Germinal center (tissue), 1 donor: ENCODE data around the gene NUDT9.
"Not testable (repeated sequence)": the region's sequence is repeated elsewhere in the genome, so short reads cannot be mapped to it uniquely, and the experiment has no call there.

Experiments
- DNase-seq: peaks from one replicate; pipeline ENCODE4 v3.0.0; 2012; ENCODE audit warnings: mixed read lengths, low spot score

The NUDT9 gene

GRCh38 chr4:87409420-87409939 is 12.9 kb upstream of the NUDT9 start:
- no peak for DNase-seq

DNA sequence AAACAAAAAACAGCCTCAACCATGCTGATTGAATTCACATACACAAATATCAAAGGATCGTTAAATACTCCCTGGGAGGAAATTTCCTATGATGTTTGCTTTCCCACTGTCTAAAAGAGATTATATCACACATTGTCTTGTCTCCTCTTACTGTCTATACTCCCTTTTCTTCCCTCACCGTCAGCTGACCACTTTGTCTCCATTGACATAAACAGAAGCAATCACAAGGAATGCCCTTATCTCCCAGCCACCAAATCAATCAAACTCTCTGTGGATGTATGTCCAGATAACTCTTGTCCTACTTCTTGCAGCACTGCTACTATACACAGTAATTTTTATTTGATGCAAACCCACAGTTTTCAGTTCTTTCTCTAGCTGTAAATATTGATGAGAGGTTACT is 12.2 kb upstream of the NUDT9 start:
- DNase-seq, result no peak

DNA sequence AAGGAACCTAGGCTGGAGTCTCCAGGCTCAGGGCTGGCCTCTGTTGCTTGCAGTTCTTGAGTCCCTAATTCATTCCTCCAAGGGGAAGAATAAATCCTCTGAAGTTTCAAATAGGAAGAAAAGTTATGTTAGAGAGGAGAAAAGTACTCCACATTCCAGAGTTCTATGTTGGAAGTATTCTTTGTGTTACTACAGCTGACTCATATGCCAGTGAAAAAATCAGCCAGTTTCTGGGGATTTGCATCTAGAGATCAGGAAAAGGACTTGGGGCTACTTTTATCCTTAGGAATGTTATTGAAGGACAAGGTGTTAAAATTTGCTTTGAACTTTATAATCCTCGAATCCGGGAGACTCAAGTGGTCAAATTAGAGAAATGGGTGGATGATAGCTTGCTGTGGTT is 11.7 kb upstream of the NUDT9 start:
- DNase-seq, result no peak

DNA sequence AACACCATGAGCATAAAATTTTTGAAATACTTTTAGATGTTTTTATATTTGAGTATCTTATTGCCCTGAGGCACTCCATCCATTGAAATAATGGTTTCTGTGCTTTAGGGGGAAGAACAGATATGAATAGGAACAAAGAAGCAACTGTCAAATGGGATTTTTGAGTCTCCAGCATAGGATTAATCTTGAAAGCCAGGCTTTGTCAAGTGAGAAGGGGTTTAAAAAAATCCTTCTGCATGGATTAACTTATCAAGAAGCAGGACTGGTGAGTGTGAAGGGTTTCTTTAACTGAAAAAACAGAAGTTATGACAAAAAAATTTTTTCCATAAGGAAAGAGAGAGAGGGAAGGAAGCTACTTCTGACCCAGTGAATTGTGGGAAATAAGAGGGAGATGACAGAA is 7.6 kb upstream of the NUDT9 start:
- no peak for DNase-seq

DNA sequence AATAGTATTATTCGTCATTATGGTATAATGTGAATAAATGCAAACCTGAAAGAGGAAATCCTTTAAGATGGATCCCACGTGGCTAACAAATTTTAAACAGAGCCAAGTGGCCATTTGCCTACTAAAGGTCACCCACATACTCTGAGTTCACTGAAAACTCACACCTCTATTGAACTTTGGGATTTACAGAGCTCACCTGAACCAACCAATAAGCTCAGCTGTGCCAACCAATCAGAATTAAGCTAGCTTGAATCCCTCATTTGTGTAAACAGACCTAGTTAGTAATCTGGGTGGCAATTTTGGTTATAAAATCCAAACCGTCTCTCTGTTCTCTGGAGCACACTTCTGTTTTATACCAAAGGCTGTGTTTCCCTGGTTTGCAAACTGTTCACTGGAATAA is 5.4 kb upstream of the NUDT9 start:
- no peak for DNase-seq

DNA sequence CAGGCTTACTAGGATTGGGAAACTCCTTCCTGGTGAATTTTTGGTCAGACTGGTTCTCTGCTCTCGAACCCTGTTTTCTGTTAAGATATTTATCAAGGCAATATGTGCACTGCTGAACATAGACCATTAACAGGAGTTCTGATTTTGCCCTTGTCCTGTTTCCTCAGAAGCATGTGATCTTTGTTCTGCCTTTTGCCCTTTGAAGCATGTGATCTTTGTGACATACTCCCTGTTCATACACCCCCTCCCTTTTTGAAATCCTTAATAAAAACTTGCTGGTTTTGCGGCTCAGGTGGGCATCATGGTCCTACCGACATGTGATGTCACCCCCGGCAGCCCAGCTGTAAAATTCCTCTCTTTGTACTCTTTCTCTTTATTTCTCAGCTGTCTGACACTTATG is 4.0 kb upstream of the NUDT9 start:
- DNase-seq, result not testable (repeated sequence)

DNA sequence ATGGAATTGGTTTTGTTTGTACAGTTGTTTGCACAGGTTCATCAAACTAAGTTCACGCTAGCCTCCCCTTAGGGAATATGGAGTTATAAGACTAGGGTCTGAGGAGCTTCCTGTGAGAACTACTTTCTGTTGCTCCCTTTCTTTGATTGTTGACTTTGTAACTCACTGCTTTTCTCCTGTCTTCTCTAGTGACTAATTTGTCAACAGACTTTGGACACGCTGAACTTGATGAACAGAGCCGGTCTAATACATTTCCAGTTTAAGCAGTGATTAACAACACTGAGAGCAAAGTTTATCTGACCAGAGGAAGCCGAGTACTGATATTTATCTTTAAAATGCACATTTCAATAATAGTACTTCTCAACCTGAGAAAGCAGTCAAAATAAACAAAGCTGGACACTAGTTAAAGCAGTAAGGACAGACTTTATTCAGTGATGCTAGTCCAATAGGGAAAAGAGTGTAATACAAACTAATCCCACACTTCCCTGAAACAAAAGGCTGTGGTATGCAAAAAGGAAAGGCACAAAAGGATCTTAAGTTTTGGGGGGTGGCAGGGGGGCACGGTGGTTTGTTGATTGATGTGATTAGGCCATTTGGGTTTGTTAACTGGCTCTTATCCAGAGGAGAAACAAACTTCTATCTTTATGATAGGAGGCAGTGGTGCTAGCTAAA is 2.7 kb upstream of the NUDT9 start:
- DNase-seq, result no peak

- no peak for DNase-seq
These were observed 2.0 kb upstream of the NUDT9 start for GRCh38 chr4:87420276-87420830.

GRCh38 chr4:87423317-87424098 is 1.1 kb downstream of the NUDT9 start:
- DNase-seq, result peak; percentile 8

GRCh38 chr4:87424099-87424543 is 1.7 kb downstream of the NUDT9 start:
- not testable (repeated sequence) for DNase-seq

- no peak for DNase-seq
These were observed 3.3 kb downstream of the NUDT9 start for GRCh38 chr4:87425711-87426110.

DNA sequence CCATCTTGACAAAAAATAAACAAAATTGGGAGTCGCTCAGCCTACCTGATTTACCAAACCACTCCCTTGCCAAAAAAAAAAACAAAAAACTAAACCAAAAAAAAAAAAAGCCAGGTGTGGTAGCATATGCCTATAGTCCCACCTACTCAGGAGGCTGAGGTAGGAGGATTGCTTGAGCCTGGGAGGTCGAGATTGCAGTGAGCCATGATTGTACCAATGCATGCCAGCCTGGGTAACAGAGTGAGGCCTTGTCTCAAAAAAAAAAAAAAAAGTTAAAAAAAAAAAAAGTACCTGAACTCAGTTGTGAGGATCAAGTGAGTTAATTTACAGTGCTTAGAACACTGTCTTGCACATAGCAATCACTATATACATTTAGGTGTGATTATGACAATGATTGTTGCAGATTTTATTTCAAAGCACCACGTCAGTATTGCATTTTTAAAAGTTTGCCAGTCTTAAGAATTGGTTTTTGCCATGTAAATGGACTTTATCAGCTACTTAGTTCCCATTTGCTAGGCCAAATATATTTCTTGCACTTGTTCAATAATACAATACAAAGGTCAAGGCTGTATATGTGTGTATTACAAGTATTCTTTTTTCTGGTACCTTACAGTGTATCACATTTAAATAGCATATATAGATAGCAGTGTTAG is 4.6 kb downstream of the NUDT9 start:
- DNase-seq, result no peak

- DNase-seq, result no peak
These were observed 5.1 kb downstream of the NUDT9 start for GRCh38 chr4:87427518-87427868.

DNA sequence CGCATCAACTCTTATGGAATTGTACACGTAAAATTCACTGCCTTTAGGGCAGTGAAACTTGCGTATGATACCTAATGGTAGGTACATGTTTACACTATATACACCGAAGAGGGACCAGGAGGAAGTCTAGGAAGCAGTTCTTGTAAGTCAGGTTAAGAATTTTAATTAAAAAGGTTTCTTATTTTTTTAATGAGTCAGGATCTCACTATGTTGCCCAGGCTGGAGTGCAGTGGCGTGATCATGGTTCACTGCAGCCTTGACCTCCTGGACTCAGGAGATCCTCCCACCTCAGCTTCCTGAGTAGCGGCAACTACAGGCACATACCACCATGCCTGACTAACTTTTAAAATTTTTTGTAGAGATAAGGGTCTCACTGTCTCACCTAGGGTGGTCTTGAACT is 6.6 kb downstream of the NUDT9 start:
- DNase-seq, result no peak

DNA sequence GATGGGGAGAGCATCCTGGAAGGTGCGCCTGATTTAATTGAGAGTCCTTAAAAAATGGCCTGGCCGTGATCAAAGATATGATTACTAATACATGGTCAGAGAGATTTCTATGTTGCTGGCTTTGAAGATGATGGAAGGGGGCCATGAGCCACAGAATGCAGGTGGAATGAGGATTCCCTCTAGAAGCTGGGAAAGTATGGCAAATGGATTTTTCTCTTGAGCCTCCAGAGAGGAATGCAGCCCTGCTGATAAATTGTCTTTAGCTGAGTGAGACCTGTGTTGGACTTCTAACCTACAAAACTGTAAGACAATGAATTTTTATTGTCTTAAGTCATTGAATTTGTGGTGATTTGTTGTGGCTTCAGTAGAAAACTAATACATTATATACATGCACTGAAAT is 7.7 kb downstream of the NUDT9 start:
- no peak for DNase-seq

GRCh38 chr4:87433342-87433741 is 11.0 kb downstream of the NUDT9 start:
- no peak for DNase-seq

- DNase-seq, result no peak
These were observed 20.5 kb downstream of the NUDT9 start for GRCh38 chr4:87442889-87443288.

DNA sequence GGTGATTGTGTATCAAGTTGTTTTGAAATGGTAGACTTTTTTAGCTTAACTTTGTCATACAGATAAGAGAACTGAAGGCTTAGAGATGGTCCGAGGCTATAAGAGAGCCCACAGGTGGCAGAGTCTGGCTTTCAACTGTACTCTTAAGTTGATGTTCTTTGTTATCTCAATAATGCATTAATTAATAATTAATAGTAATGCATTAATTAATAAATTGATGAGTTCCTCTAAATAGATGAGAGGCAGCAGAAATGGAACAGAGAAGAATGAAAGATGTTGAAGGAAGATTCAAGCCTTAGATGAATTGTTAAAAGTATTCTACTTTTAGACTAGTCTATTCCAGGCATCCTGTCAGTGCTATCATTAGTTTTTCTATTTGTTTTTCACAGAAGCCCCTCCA is 22.4 kb downstream of the NUDT9 start:
- DNase-seq, result no peak

DNA sequence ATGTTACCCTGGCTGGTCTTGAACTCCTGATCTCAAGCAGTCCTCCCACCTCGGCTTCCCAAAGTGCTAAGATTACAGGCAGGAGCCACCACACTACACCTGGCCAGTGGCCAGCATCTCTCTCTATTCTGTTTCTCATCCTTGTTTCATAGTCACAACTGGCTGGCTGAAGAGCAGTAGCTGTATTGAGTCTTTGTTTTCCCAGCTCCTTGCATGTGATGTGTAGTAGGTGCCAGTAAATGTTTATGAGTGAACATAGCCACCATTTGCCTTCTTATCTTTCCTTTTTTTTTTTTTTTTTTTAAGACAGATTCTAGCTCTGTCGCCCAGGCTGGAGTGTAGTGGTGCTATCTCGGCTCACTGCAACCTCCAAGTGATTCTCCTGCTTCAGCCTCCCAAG is 23.6 kb downstream of the NUDT9 start:
- no peak for DNase-seq

DNA sequence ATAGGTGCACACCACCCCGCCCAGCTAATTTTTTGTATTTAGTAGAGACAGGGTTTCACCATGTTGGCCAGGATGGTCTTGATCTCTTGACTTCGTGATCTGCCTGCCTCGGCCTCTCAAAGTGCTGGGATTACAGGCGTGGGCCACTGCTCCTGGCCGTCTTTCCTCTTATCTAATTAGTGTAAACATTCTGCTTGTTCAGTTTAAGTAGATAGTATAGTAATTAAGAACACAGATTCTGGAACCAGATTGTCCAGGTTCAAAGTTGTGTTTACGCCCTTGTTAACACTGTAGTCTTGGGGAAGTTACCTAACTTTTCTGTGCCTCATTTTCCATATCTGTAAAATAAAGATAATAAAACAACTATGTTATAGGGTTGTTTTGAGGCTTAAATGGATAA is 24.0 kb downstream of the NUDT9 start:
- not testable (repeated sequence) for DNase-seq

- DNase-seq, result no peak
These were observed 29.2 kb downstream of the NUDT9 start for GRCh38 chr4:87451537-87451936.

DNA sequence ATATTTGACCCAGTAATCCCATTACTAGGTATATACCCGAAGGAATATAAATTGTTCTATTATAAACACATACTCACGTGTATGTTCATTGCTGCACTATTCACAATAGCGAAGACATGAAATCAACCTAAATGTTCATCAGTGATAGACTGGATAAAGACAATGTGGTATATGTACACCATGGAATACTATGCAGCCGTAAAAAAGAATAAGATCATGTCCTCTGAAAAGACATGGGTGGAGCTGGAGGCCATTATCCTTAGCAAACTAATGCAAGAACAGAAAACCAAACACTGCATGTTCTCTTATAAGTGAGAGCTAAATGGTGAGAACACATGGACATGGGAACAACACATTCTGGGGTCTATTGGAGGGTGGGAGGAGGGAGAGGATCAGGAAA is 36.5 kb downstream of the NUDT9 start:
- DNase-seq, result no peak

- DNase-seq, result peak; percentile 30
These were observed 38.9 kb downstream of the NUDT9 start for GRCh38 chr4:87461281-87461700.
